OCI-LY1 (cell line): Measurements from ENCODE around the gene LRMDA.

ENCODE experiments used
- EZH2 ChIP-seq: fragments of 200-600 bp; sonication (generic), shearing (Covaris generic); IDR thresholded peaks from 2 replicates; pipeline ENCODE4 v1.8.0; 2017; ENCODE audit warnings: borderline replicate concordance, mixed run types, mild to moderate bottlenecking, antibody characterized with exemption, low read length, moderate library complexity, mixed read lengths
- TF ChIP-seq, protein P1 (sequence below): fragments of 200-600 bp; sonication (generic), shearing (Covaris generic); IDR thresholded peaks from 2 replicates; pipeline ENCODE4 v1.5.1; 2017; ENCODE audit warnings: mild to moderate bottlenecking, antibody characterized with exemption, low read length, moderate library complexity, mixed read lengths

DNA sequence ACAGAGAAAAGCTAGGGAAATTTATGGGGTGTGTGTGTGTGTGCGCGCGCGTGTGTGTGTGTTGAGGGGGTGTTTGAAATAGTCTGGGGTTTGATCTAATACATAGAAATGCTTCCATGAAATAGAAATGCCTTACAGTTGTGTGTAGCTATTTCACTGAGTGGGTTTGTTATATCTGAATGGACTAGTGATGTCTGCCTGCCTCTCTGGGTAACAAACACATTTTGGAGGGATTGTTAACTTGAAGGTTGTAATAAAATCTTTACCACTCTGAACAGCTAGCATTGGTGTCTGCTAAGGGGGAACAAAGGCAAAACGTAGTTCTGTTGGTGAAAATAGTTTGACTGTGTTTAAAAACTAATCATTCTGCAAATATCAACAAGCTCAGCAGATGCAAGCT is 509.3 kb downstream of the LRMDA start:
- TF ChIP-seq, protein P1, sequence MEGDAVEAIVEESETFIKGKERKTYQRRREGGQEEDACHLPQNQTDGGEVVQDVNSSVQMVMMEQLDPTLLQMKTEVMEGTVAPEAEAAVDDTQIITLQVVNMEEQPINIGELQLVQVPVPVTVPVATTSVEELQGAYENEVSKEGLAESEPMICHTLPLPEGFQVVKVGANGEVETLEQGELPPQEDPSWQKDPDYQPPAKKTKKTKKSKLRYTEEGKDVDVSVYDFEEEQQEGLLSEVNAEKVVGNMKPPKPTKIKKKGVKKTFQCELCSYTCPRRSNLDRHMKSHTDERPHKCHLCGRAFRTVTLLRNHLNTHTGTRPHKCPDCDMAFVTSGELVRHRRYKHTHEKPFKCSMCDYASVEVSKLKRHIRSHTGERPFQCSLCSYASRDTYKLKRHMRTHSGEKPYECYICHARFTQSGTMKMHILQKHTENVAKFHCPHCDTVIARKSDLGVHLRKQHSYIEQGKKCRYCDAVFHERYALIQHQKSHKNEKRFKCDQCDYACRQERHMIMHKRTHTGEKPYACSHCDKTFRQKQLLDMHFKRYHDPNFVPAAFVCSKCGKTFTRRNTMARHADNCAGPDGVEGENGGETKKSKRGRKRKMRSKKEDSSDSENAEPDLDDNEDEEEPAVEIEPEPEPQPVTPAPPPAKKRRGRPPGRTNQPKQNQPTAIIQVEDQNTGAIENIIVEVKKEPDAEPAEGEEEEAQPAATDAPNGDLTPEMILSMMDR: no peak
- no peak for TF ChIP-seq EZH2
